ENCODE results near the gene HOXA3. TPM values are rescaled to one million over a fixed set of nuclear protein-coding genes. Genes with fewer than 3 reads are reported as not detected.

Gene HOXA3
- total RNA-seq, 1 experiment from 2014 or later = not detected

- Histone ChIP-seq H3T11ph (ENCODE audit: low read length) (no peak overlapping the region), H3K4me1 (ENCODE audit: insufficient read depth, low read length) (no peaks in the 10 kb centered on the region), H2BK120ac (ENCODE audit: low read depth, low read length, poor library complexity, severe bottlenecking) (no peak overlapping the region), H3K4me2 (ENCODE audit: insufficient read depth, insufficient read length, low read length) (no peak overlapping the region), H3K79me2 (ENCODE audit: insufficient read depth, low read length) (no peaks in the 10 kb centered on the region), H3K27ac (ENCODE audit: insufficient read length, low read depth, low read length) (no peak overlapping the region), H3K56ac (ENCODE audit: insufficient read length, low read depth, low read length) (no peak overlapping the region), H3K9ac (ENCODE audit: extremely low read depth, insufficient read length, low read length) (no peak overlapping the region), H4K5ac (ENCODE audit: insufficient read length, low read depth, low read length) (no peak overlapping the region), H3K18ac (ENCODE audit: insufficient read length, low read depth, low read length) (no peak overlapping the region), H2BK20ac (ENCODE audit: low read depth, low read length, poor library complexity, severe bottlenecking) (no peak overlapping the region), H3K23me2 (ENCODE audit: insufficient read length, low read depth, low read length, poor library complexity, severe bottlenecking) (no peaks in the 10 kb centered on the region), H3K23ac (ENCODE audit: insufficient read length, low read depth, low read length) (no peak overlapping the region), H3K9me3 (ENCODE audit: control insufficient read depth, low read depth, low read length) (no peaks in the 10 kb centered on the region), H3K27me3 (ENCODE audit: insufficient read depth, low read length) (peaks cover 97% of the 10 kb centered on the region), H4K20me1 (ENCODE audit: control insufficient read depth, insufficient read depth, insufficient read length) (no peaks in the 10 kb centered on the region), H2BK12ac (ENCODE audit: insufficient read length, low read depth, low read length) (no peak overlapping the region), H2BK5ac (ENCODE audit: insufficient read length, low read length) (no peak overlapping the region), H3K4ac (ENCODE audit: low read depth, low read length) (no peak overlapping the region), H4K91ac (ENCODE audit: insufficient read length, low read depth, low read length) (no peak overlapping the region), H3K79me1 (ENCODE audit: insufficient read depth, low read depth, low read length, poor library complexity, severe bottlenecking) (no peaks in the 10 kb centered on the region), H3K14ac (ENCODE audit: insufficient read depth, low read length) (no peak overlapping the region), H2AFZ (ENCODE audit: low read length) (no peak overlapping the region), H2AK5ac (ENCODE audit: insufficient read length, low read length) (no peak overlapping the region), H2BK15ac (ENCODE audit: low read depth, low read length) (no peak overlapping the region), H4K8ac (replicated peaks; ENCODE audit: insufficient read length, low read depth, low read length) (no peak overlapping the region)
- no CpG with 5 or more reads among the region's 10 CpGs for WGBS (ENCODE audit: extremely low coverage, insufficient read length, low lambda C conversion rate)
- H3K4me1 Mint-ChIP-seq = peaks cover 0 to 3% of the 10 kb centered on the region in 2 experiments; a peak in 2 of 4 replicates
- peak overlapping the region in 1 of 2 experiments; percentile 32; a peak in 1 of 5 replicates for H3K4me3 Mint-ChIP-seq
- no peak for TF ChIP-seq CTCF (conservative IDR thresholded peaks at IDR 0.05)
- peaks cover 98% of the 10 kb centered on the region for H3K27me3 Mint-ChIP-seq (ENCODE audit: low read depth)
- H3K27ac Mint-ChIP-seq = no peak overlapping the region
- DNase-seq = peak; percentile 30
- H3K36me3 Mint-ChIP-seq (ENCODE audit: insufficient read depth in 1 of 3, low read depth in 3 of 3) = no peaks in the 10 kb centered on the region; a peak in 1 of 7 replicates
- peaks cover 4 to 20% of the 10 kb centered on the region in 2 experiments; a peak in 4 of 5 replicates for H3K9me3 Mint-ChIP-seq
Measured at GRCh38 chr7:27172315-27172774, 20.0 kb upstream of the HOXA3 start.

Measured in H9 (cell line).